ENCODE results near the gene KRT79.
A peak's percentile ranks its signal among the peaks of the same experiment; 100 is the strongest.
"Not testable (repeated sequence)": the region's sequence is repeated elsewhere in the genome, so short reads cannot be mapped to it uniquely, and the experiment has no call there.

KRT79 gene

GRCh38 chr12:52833922-52834726 is at the start of gene KRT79:
KRT79 (minus strand) TSS chr12:52834311; CDS start chr12:52834260, 51 bp downstream.
- no peak for DNase-seq

- not testable (repeated sequence) for DNase-seq
Observed at GRCh38 chr12:52880499-52880898, 46.4 kb upstream of the KRT79 start.

- DNase-seq, result peak; percentile 74
Observed at GRCh38 chr12:52879394-52880351, 45.6 kb upstream of the KRT79 start.

- no peak for DNase-seq
Observed at GRCh38 chr12:52878507-52879393, 44.6 kb upstream of the KRT79 start.

GRCh38 chr12:52877242-52877641 is 43.1 kb upstream of the KRT79 start:
- no peak for DNase-seq

- no peak for DNase-seq
Observed at GRCh38 chr12:52876372-52876771, 42.3 kb upstream of the KRT79 start.

- DNase-seq, result no peak
Observed at GRCh38 chr12:52874573-52875435, 40.7 kb upstream of the KRT79 start.

- peak; percentile 59 for DNase-seq
Observed at GRCh38 chr12:52873832-52874572, 39.9 kb upstream of the KRT79 start.

GRCh38 chr12:52873513-52873831 is 39.4 kb upstream of the KRT79 start:
- DNase-seq, result no peak

- no peak for DNase-seq
Observed at GRCh38 chr12:52872644-52873389, 38.7 kb upstream of the KRT79 start.

- no peak for DNase-seq
Observed at GRCh38 chr12:52871291-52872039, 37.4 kb upstream of the KRT79 start.

GRCh38 chr12:52870361-52871290 is 36.5 kb upstream of the KRT79 start:
- peak; percentile 80 for DNase-seq

- peak; percentile 42 for DNase-seq
Observed at GRCh38 chr12:52867642-52868041, 33.5 kb upstream of the KRT79 start.

- no peak for DNase-seq
Observed at GRCh38 chr12:52867152-52867551, 33.0 kb upstream of the KRT79 start.

GRCh38 chr12:52865090-52865944 is 31.2 kb upstream of the KRT79 start:
- no peak for DNase-seq

GRCh38 chr12:52862023-52862422 is 27.9 kb upstream of the KRT79 start:
- no peak for DNase-seq

- no peak for DNase-seq
Observed at GRCh38 chr12:52861511-52861910, 27.4 kb upstream of the KRT79 start.
